Thyroid gland (tissue), 4 donors: ENCODE data around the gene PPP1R3A. TPM values are rescaled to one million over a fixed set of nuclear protein-coding genes. Genes with fewer than 3 reads are reported as not detected.

Source experiments
- DNase-seq, 2 donors: peaks; one replicate each; pipeline ENCODE4 v3.0.0-alpha.2; 2019
- H3K27ac ChIP-seq, 3 donors: fragments of 200-600 bp; sonication (generic); 1 replicate in 2 of 3; 2 replicates in 1 of 3; pipeline ENCODE4 v1.5.1; 2016 to 2019; ENCODE audit warnings: mild to moderate bottlenecking in 1 of 3, moderate library complexity in 1 of 3
- H3K27me3 ChIP-seq: fragments of 200-600 bp; sonication (generic); one replicate; pipeline ENCODE4 v1.5.1; 2019
- H3K36me3 ChIP-seq, 2 donors: fragments of 200-600 bp; sonication (generic); one replicate each; pipeline ENCODE4 v1.5.1; 2016 to 2019
- H3K4me1 ChIP-seq, 2 donors: fragments of 200-600 bp; sonication (generic); one replicate each; pipeline ENCODE4 v1.5.1; 2017 to 2019
- H3K4me3 ChIP-seq, 3 donors: fragments of 200-600 bp; sonication (generic); replicated peaks in 1 of 3; 1 replicate in 2 of 3; 2 replicates in 1 of 3; pipeline ENCODE4 v1.5.1; 2016; ENCODE audit warnings: mild to moderate bottlenecking in 1 of 3
- H3K9me3 ChIP-seq: fragments of 200-600 bp; sonication (generic); one replicate; pipeline ENCODE4 v1.5.1; 2017
- POLR2A ChIP-seq, 2 donors: fragments of 450-650 bp; IDR thresholded peaks; one replicate each; pipeline ENCODE4 v1.6.1; 2017; ENCODE audit warnings: antibody characterized with exemption in 2 of 2, mild to moderate bottlenecking in 2 of 2, moderate library complexity in 1 of 2
- WGBS, 2 donors: methylation state at CpG; one replicate each; pipeline ENCODE4 v1.1.5; 2017; 5-methylcytosine and 5-hydroxymethylcytosine counted together
- intact Hi-C: fragments of 100-400 bp; cut with DNase I; formaldehyde crosslinking; loops from one replicate; pipeline ENCODE4 v1.15.1; 2023
- total RNA-seq, 4 donors: library from RNA; depleted of rRNA; stranded (reverse); fragments of >200 nt; gene quantifications; one replicate each; pipeline ENCODE4 v1.2.3, GENCODE V29; 2016
- TF ChIP-seq, protein P1 (sequence below), 6 experiments: fragments of 200-600 bp in 3 of 6; fragments of 450-650 bp in 3 of 6; sonication (generic) in 3 of 6; IDR thresholded peaks; one replicate each; pipeline ENCODE4 v1.5.1; 2016 to 2019; ENCODE audit warnings: antibody characterized with exemption in 6 of 6, mild to moderate bottlenecking in 2 of 6, inconsistent platforms in 1 of 6, moderate library complexity in 1 of 6

PPP1R3A gene
- total RNA-seq, 4 donors from 2014 or later: not detected

DNA sequence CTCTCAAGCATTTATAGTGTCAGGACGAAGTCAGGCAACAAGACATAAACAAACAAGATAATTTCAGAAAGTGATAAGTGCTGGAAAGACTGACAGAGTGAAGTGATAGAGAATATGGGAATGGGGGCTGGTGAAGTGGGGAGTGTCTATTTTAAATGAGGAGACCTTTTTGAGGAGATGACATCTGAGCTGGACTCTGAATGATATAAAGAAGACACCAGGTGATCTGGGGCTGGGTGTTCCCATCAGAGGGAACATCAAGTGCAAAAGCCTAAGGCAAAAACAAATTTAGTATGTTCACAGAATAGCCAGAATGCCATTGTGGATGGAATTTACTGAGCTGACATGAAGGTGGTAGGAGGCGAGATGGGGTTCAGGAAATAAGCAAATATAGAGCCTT is 83.4 kb downstream of the PPP1R3A start:
- Histone ChIP-seq H3K27me3 (no peaks in the 10 kb centered on the region), H3K9me3 (no peaks in the 10 kb centered on the region), H3K27ac (no peak overlapping the region), H3K4me1 (no peaks in the 10 kb centered on the region), H3K36me3 (no peaks in the 10 kb centered on the region), H3K4me3 (no peak overlapping the region)
- 84 to 86% methylated on average over 2 of the region's 2 CpGs for WGBS, 2 donors
- DNase-seq: no peak
- intact Hi-C loops: no loop called here
- no peak for TF ChIP-seq POLR2A (IDR thresholded peaks at IDR 0.05)
- TF ChIP-seq, protein P1, sequence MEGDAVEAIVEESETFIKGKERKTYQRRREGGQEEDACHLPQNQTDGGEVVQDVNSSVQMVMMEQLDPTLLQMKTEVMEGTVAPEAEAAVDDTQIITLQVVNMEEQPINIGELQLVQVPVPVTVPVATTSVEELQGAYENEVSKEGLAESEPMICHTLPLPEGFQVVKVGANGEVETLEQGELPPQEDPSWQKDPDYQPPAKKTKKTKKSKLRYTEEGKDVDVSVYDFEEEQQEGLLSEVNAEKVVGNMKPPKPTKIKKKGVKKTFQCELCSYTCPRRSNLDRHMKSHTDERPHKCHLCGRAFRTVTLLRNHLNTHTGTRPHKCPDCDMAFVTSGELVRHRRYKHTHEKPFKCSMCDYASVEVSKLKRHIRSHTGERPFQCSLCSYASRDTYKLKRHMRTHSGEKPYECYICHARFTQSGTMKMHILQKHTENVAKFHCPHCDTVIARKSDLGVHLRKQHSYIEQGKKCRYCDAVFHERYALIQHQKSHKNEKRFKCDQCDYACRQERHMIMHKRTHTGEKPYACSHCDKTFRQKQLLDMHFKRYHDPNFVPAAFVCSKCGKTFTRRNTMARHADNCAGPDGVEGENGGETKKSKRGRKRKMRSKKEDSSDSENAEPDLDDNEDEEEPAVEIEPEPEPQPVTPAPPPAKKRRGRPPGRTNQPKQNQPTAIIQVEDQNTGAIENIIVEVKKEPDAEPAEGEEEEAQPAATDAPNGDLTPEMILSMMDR (IDR thresholded peaks at IDR 0.05): no peak

DNA sequence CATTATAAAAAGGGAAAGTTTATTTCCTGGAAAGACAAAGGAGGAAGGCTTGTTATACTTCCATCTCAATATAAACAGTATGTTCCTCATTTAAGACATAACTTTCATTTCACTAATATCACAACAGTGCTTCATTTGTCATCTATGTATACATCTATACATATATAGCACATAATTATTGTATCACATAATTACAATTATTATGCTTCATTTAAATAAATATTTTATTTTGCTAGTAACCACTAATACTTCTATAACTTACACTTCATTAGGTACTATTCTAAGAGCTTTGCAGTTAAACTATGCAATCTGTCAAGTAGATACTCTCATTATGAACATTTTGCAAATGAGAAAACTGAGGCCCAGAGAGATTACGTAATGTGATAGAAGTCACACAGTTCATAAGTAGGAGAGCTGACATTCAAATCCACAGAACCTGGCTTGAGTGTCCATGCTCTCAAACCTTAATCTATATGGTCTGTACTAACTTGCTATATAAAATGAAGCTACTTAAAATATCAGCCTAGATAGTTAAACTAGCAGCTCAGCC is 86.5 kb downstream of the PPP1R3A start:
- H3K27ac ChIP-seq: no peak overlapping the region
- WGBS, 2 donors: 95 to 98% methylated on average over 1 of the region's 1 CpG
- H3K4me1 ChIP-seq: no peaks in the 10 kb centered on the region
- H3K27me3 ChIP-seq: no peaks in the 10 kb centered on the region
- TF ChIP-seq, protein P1 (IDR thresholded peaks at IDR 0.05): no peak
- TF ChIP-seq POLR2A (IDR thresholded peaks at IDR 0.05): no peak
- no peaks in the 10 kb centered on the region for H3K36me3 ChIP-seq
- no peak for DNase-seq
- intact Hi-C loops: no loop called here
- H3K4me3 ChIP-seq: no peak overlapping the region
- H3K9me3 ChIP-seq: no peaks in the 10 kb centered on the region

DNA sequence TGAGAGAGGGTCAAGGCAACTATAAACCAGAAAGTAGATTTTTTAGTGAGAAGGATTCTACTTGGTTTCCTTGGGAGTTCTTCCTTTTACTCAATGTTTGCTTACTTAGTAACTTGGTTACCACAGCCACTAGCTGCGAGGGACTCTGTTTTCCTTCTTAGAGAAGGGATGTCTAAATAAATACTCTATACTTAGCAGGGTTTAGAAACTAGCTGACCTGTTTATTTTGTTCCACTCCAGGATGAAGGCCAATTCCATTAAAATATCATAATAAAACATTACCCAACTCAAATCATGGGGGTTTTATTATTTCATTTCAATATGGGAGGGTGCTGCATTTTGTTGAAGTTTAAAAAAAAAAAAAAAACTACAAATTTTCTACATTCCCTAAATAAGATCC is 87.3 kb downstream of the PPP1R3A start:
- H3K4me3 ChIP-seq: no peak overlapping the region
- no peak for TF ChIP-seq POLR2A (IDR thresholded peaks at IDR 0.05)
- no peaks in the 10 kb centered on the region for H3K4me1 ChIP-seq
- 13 to 21% methylated on average over 1 of the region's 1 CpG for WGBS, 2 donors
- DNase-seq: no peak
- no peaks in the 10 kb centered on the region for H3K27me3 ChIP-seq
- no peaks in the 10 kb centered on the region for H3K36me3 ChIP-seq
- intact Hi-C loops: no loop called here
- no peak overlapping the region for H3K27ac ChIP-seq
- H3K9me3 ChIP-seq: no peaks in the 10 kb centered on the region

DNA sequence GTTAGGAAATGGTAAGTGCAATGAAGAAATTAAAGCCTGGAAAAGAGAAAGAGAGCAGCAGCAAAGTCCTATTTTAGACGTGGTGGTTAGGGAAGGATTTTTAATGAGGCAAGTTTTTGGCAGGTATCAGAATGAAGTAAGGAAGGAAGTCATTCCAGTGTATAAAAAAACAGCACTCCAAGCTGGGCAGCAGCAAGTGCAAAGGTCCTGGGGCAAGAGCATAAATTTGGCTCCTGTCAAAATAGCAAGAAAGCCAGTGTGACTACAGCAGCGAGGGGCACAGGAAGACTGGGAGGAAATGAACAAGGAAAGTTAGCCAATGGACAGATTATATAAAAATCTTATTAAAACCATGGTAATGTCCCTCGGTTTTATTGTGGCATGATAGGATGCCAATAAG is 90.2 kb downstream of the PPP1R3A start:
- WGBS, 2 donors: 62 to 80% methylated on average over 3 of the region's 3 CpGs
- no peak overlapping the region for H3K27ac ChIP-seq

More for the DNA sequence above, 90.2 kb downstream of the PPP1R3A start:
- TF ChIP-seq POLR2A (IDR thresholded peaks at IDR 0.05): no peak
- TF ChIP-seq, protein P1 (IDR thresholded peaks at IDR 0.05): no peak
- intact Hi-C loops: no loop called here
- H3K9me3 ChIP-seq: no peaks in the 10 kb centered on the region
- H3K4me3 ChIP-seq: no peak overlapping the region
- no peaks in the 10 kb centered on the region for H3K27me3 ChIP-seq
- DNase-seq: no peak
- no peaks in the 10 kb centered on the region for H3K36me3 ChIP-seq
- no peaks in the 10 kb centered on the region for H3K4me1 ChIP-seq
